Kidney epithelial cell (primary cell): ENCODE measurements around the gene EHD2. TPM values are rescaled to one million over a fixed set of nuclear protein-coding genes. Genes with fewer than 3 reads are reported as not detected.
A peak's percentile ranks its signal among the peaks of the same experiment; 100 is the strongest.

ENCODE experiments used
- DNase-seq: peaks from one replicate; pipeline ENCODE4 v3.0.0-alpha.2; 2010; ENCODE audit warnings: low read depth
- H3K27me3 ChIP-seq: 2 replicates; pipeline ENCODE4 v1.6.0; 2011; ENCODE audit warnings: low read length; ENCODE audit not compliant: control insufficient read depth, insufficient read depth
- H3K36me3 ChIP-seq: 2 replicates; pipeline ENCODE4 v1.5.1; 2011; ENCODE audit warnings: low read length; ENCODE audit not compliant: control insufficient read depth, insufficient read depth
- H3K4me3 ChIP-seq: 2 replicates; pipeline ENCODE4 v1.5.1; 2011; ENCODE audit warnings: low read depth, mild to moderate bottlenecking, control low read depth, low read length
- total RNA-seq: library from RNA; depleted of rRNA; stranded (reverse); fragments of >200 nt; gene quantifications from 2 replicates; pipeline ENCODE4 v1.2.3, GENCODE V29; 2015
- TF ChIP-seq, protein P1 (sequence below): IDR thresholded peaks from 2 replicates; pipeline ENCODE4 v1.5.1; 2011; ENCODE audit warnings: mild to moderate bottlenecking, moderate library complexity, low read length, control low read depth, inconsistent platforms; ENCODE audit not compliant: insufficient read depth, poor library complexity, severe bottlenecking

The EHD2 gene
- total RNA-seq, 1 donor from 2014 or later = 32.5 TPM

DNA sequence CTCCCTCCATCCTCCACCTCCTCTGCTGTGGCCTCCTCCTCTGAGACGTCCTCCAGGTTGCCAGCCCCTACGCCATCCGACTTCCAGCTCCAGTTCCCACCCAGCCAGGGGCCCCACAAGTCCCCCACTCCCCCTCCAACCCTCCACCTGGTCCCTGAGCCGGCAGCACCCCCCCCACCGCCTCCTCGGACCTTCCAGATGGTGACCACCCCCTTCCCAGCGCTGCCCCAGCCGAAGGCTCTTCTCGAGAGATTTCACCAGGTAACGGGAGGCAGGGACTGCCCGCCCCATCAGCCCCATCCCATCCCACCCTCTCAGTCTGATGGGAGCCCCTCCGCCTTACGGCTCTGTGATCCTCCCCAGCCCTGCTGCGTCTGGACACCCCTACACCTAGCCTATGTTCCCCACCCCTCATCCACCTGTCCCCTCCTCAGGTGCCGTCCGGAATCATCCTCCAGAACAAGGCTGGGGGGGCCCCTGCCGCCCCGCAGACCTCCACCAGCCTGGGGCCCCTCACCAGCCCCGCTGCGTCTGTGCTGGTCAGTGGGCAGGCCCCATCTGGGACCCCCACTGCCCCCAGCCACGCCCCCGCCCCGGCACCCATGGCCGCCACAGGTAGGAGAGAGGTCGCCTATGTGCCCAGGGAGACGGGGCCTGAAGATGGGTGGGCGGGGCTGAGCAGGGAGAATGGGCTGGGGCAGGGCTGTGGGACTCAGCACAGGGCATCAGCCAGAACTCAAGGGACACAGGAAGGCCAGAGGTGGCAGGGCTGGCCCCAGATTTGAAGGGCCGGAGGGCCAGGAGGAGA, 18.6 kb upstream of the EHD2 start:
- no peaks in the 10 kb centered on the region for H3K27me3 ChIP-seq
- TF ChIP-seq, protein P1, sequence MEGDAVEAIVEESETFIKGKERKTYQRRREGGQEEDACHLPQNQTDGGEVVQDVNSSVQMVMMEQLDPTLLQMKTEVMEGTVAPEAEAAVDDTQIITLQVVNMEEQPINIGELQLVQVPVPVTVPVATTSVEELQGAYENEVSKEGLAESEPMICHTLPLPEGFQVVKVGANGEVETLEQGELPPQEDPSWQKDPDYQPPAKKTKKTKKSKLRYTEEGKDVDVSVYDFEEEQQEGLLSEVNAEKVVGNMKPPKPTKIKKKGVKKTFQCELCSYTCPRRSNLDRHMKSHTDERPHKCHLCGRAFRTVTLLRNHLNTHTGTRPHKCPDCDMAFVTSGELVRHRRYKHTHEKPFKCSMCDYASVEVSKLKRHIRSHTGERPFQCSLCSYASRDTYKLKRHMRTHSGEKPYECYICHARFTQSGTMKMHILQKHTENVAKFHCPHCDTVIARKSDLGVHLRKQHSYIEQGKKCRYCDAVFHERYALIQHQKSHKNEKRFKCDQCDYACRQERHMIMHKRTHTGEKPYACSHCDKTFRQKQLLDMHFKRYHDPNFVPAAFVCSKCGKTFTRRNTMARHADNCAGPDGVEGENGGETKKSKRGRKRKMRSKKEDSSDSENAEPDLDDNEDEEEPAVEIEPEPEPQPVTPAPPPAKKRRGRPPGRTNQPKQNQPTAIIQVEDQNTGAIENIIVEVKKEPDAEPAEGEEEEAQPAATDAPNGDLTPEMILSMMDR = no peak
- no peak for DNase-seq
- H3K4me3 ChIP-seq = no peak overlapping the region
- H3K36me3 ChIP-seq = peaks cover 2% of the 10 kb centered on the region

DNA sequence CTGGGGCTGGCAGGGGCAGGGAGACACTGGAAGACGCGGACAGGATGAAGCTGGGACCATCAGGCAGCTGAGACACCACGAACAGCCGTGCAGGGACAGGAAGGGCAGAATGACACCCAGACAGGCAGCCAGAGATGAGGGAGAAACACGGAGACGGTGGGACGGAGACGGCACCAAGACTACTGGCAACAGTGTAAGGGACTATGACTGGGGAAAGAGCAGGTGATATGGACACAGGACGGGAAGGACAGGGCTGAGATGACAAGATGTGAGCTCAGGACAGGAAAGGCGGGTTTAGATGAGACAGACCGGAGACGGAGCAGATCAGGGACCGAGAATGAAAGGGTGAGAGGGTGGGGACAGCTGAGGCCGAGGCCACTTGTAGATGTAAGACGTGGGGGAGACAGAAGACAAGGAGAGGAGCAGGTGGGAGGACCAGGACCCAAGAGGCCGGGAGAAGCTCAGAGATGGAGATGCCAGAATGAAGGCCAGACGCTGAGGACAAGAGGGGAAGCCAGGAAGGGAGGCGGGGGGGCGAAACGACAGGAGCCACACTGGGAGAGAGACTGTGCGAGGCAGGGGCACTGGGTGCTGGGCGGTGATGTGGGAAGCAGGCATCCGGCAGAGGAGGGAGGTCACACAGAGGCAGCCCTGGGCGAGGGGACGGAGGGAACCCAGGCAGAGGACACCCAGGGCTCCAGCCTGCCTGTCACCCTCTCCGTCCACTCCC, 17.5 kb upstream of the EHD2 start:
- H3K36me3 ChIP-seq = peaks cover 2% of the 10 kb centered on the region
- no peak for DNase-seq
- TF ChIP-seq, protein P1 = no peak
- no peaks in the 10 kb centered on the region for H3K27me3 ChIP-seq
- H3K4me3 ChIP-seq = no peak overlapping the region

- Histone ChIP-seq H3K4me3 (no peak overlapping the region), H3K36me3 (peaks cover 5% of the 10 kb centered on the region), H3K27me3 (no peaks in the 10 kb centered on the region)
- TF ChIP-seq, protein P1 = no peak
- DNase-seq = no peak
Observed at GRCh38 chr19:47696635-47697034, 16.6 kb upstream of the EHD2 start.

GRCh38 chr19:47697863-47698609, 15.2 kb upstream of the EHD2 start:
- Histone ChIP-seq H3K27me3 (no peaks in the 10 kb centered on the region), H3K36me3 (peaks cover 5% of the 10 kb centered on the region), H3K4me3 (no peak overlapping the region)
- TF ChIP-seq, protein P1 = peak; percentile 99
- DNase-seq = peak; percentile 23

GRCh38 chr19:47698631-47699359, 14.4 kb upstream of the EHD2 start:
- no peak for DNase-seq
- Histone ChIP-seq H3K4me3 (no peak overlapping the region), H3K27me3 (no peaks in the 10 kb centered on the region), H3K36me3 (peaks cover 5% of the 10 kb centered on the region)
- TF ChIP-seq, protein P1 = no peak
